ENCODE measurements around the gene CDHR2.

CDHR2 gene

DNA sequence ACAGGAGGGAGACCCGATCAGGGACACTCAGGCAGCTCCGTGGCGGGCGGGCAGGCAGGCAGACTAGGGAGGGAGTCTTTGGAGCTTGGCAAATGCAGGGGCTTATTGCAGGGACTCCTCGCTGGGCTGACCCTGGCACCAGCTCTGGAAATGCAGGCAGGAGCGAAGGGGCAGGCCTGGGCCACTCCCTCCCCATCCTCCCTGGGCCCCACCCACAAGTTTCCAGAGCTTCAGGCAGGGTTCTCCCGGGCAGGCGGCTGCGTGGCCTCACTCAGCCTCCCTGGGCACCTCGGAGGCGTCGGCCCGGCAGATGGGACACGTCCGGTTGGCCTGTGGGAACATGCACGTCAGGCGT is 20.4 kb upstream of the CDHR2 start:
- DNase-seq: no peak

DNA sequence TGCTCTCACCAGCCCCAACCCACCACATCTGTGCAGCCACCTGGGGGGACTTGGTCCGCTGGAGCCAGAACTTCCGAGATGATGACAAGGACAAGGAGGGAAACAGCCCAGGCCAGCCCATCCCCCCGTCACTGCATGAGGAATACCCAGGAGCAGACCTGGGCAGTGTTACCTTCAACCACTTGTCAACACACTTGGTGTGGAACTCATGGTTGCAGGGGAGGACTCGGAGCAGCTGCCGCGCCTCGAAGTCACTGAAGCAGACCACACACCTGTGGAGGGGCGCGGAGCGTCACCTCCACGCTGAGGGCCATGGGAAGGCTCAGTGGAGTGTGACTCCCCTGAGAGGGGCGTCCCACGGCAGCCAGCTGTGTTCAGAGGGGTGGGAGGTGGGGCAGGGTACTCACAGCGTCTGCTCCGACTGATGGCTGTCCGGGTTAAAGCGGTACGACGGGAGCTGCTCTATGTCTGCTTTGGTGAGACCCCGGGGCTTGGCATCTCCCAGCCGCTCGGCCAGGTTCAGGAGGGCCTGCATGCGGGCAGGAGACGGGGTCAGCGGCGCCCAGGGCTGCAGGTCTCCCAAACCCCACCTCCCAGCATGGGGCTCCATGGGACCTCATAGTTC is 19.9 kb upstream of the CDHR2 start:
- DNase-seq: no peak

DNA sequence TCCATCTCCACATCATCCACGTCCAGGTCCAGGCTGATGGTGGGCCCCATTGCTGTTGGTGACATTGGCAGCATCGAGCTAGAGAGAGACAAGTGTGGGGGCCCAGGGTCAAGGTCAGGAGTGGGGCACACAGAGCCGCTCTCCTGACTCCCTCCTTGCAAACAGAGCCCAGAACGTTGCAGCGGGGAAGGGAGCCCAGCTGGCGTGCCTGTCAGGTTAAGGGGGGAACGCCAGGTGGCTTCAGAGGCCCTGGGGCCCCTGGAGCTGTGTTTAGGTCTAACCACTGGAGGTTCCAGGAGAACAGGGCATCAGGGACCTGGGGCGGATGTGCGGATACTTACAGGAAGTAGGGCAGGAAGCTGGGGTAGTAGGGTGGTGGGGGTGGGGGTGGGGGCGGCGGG is 19.4 kb upstream of the CDHR2 start:
- no peak for DNase-seq

DNA sequence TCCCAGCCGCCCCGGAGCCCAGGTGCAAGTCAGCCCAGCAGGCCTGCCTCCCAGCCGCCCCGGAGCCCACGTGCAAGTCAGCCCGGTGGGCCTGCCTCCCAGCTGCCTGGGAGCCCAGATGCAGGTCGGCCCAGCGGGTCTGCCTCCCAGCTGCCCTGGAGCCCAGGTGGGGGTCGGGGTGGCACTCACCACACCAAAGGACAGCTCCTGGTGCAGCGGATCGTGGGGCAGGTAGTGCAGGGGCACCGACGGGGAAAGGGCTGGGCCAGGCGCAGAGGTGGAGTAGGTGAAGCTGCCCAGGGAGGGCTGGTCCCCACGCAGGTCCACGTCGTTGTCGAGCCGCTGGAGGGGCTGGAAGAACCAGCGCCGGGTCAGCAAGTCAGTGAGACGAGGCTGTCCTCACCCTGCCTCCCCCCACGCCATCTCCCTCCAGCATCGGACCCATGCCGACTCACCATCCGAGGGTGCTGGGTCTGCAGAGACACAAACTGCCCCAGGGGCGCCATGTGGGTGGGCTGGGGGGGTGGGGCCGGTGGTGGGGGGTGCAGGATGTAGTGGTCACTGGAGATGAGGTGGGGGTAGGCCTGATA is 18.7 kb upstream of the CDHR2 start:
- no peak for DNase-seq

DNA sequence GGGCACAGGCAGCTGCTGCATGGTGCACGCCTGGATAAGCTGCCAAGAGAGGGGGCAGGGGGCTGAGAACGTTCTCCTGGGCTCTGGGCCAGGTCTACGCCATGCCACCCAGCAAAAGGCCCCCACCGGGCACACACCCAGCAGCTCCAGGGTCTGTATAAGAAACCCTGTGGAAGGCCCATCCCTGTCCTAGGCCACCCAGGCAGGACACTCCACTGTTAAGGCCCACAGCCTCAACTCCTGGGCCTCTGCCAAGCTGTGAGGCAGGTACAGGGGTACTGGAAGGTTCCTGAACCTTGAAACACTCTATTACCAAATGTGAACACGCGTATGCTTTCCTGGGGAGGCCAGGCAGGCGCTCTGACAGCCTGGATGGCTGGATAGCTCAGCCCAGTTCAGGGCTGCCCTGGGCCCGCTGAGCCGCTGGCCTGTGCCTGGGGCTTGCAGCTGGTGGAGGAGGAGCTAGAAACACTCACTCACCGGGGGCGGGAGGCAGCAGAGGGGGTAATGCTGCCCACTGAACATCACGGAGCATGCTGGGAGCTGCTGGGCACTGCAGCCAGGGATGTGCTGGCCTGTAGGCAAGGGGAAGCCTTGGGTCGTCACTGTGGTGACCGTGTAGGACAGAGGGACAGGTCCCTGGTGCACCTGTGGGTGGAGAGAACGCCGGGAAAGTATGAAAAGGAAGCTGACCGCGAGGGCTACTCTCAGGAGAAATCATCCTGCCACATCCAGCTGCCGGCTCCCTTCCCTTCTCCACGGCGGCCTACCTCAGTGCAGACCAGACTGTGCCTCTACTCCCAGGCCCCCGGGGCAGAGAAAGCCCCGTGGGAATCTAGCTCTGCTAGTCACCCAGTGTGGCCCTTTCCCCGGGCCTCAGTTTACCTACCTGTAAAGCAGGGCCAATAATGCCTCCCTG is 17.9 kb upstream of the CDHR2 start:
- DNase-seq: no peak

DNA sequence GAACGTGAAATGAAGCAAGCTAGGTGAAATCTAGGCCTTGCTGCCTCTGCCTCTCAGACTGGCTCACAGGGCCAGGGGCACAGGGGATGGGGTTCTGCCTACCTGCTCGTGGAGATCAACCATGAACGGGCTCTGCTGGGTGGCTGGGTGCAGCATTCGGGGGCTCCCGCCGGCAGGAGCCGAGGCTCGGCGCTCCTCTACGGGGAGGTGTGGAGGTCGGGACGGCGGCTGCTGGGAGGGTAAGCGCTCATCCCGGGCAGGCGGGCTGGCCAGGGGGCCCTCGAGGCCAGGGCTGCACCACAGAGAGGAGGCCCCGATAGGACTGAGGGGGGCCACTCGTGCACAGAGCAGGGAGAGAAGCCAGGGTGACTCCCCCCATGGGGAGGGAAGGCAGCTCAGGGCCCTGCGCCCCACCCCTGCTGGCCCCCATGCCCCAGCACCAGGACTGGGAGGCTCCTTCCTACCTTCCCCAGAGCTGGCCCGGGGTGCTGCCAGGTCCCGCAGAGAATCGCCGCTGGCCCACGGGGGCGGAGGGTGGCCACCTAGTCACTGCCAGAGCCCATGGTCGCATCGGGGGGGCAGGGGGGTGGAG is 17.1 kb upstream of the CDHR2 start:
- DNase-seq: no peak

DNA sequence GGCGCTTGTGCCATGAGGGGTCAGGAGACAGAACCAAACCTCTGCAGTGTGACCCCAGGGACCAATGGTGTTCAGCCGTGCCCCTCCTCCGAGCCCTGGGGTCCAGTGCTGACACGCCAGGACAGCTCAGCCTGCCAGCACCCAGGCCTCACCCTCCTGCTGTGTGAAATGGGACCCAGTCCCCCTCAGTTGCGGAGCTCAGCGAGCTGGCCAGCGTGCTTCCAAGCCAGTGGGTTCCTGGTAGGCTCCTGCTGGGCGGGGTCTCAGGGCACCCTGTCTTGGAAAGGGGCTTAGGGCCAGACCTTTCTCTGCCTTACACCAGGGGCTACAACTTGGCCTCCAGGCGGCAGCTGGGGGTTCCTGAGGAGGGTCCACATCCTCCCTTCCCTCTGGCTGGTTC is 16.3 kb upstream of the CDHR2 start:
- no peak for DNase-seq

DNA sequence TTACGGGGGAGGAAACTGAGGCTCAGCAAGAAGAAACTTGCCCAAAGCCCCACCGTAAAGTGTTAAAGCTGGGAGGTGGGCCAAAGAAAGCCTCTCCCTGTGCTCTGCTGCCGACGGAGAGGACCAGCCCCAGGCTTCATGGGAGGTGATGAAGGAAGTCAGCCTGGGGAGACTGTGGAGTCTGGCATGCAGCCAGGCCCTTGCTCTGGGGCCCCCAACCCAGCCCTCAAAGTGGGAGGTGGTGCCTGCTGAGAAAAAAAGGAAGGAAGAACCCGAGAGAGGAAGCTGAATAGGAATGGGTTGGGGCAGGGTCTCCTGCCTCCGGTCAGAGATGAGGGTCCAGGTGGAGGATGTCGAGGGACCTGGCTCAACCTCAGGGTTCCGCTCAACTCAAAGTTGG is 15.8 kb upstream of the CDHR2 start:
- DNase-seq: no peak

DNA sequence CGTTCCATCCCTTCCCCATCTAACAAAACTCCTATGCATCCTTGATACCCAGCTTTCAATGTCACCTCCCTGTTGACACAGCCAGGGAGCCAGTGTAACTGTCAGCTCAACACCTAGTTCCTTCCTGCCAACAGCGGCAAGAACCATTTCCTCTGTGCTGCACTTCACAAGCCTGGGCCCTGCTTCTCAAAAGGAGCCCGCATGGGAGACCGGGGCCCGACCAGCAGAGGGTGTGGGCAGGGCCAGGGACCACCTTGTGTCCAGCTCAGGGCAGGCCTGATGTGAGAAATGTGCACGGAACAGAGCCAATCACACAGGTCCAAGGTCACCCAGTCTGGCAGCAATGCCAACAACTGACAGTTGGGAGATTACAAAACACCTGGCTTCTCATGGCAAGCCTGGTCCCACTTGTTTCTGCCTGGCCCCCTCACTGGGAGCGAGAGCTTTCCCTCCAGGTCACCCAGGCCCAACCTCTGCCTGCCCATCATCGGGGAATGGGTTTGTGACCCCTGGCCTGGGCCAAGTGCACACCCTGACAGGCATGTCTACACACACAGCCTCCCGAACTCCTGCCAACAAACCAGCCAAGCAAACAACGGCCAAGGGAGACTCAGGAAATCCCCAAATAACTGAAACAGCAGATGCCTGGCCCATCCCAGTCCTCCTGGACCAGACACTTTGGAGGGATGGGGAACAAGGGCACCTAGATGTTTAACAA is 15.1 kb upstream of the CDHR2 start:
- no peak for DNase-seq

DNA sequence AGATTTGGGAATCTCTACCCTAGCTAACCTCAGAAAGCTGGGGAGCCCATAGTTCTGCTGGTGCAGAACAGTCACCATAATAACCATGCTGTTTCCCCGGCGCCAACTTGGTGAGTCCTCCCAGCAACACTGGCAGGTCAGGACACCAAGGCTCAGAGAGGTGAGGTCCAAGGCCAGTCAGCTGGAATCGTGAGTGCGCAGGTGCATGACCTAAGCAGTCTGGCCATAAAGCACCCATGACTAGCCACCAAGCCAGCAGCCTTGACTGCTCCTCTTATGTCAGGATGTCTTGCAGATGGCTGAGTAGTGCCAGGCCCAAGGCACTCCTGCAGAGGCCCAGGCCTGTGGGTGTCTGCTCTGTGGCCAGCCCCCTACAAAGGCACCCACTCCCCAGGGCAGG is 14.5 kb upstream of the CDHR2 start:
- no peak for DNase-seq

DNA sequence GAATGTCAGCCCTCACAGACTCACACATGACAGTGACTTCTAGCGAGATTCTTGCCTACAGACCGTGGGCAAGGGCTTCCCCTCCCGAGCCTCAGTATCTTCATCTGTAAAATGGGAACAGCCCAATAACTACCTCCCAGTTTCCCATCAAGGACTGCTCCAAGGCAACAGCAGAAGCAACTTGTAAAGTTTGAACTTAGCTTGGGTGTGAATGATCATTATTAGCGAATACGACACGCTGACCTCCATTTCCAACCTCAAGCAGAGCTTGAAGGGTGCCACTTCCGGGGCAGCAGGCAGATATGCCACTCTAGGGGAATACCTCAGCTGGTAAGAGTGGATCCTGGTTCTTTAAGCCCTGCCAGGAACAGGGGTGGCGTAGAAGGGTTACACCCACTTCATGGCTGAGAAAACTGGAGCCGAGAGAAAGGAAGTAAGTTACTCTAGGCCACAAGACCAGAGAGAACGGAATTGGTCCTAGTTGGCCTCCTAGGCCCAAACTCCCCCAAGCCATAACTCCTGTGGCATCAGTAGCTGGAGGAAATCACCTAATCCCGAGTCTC is 14.0 kb upstream of the CDHR2 start:
- no peak for DNase-seq

DNA sequence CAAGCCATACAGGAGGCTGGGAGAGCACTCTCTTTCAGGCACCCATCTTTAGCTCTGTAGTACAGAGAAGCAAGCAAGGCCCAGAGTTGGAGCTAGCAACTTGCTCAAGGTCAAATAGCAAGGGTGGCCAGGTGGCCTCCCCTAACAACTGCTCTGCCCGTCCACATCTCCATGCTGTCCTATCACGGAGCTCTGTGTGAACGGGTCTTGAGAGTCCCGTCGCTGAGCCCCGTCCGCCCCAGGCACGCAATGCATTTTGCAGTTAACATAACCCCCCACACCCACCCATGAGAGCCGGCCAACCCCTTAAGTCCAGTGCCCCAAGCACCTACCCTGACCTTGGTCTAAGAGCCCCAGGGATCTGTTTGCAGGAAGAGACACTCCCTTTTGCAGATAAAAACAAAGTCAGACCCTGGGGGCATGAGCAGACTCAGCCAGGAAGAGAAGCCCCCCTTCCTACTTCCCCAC is 13.4 kb upstream of the CDHR2 start:
- no peak for DNase-seq

DNA sequence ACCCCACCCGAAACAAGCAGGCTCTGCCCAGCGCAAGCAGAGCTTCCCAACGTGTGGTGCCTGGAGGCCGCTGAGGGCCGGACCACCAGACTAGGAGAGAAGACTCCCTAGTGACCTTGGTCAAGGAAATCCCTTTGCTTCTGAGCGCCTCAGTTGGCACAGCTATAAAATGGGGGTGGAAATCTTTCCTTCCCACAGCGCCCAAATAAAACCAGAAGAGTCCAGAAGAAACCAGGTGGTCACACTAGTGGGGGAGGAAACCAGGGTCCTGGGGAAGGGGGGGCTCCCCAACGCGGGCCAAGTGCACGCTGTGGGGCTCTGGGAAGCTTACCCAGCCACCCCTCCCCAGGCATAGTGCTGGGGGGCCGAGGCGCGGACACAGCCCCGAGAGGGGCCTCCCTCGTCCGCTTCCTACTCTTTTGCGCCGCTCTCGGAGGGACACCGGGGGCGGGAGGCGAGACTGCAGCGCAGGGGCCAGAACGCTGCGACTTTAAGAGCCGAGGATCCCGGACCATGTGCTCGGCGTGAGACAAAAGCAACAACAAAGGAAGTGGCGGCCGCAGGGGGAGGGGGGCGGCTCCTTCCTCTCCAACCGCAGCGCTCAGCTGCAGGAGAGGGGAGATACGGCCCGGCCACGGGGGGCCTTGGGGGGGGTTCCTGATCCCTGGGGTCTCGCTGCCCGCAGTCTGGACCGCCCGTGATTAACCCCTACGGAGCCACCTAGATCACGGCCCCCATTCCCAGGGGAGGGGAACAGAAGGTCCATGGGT is 12.8 kb upstream of the CDHR2 start:
- peak; percentile 41 for DNase-seq

DNA sequence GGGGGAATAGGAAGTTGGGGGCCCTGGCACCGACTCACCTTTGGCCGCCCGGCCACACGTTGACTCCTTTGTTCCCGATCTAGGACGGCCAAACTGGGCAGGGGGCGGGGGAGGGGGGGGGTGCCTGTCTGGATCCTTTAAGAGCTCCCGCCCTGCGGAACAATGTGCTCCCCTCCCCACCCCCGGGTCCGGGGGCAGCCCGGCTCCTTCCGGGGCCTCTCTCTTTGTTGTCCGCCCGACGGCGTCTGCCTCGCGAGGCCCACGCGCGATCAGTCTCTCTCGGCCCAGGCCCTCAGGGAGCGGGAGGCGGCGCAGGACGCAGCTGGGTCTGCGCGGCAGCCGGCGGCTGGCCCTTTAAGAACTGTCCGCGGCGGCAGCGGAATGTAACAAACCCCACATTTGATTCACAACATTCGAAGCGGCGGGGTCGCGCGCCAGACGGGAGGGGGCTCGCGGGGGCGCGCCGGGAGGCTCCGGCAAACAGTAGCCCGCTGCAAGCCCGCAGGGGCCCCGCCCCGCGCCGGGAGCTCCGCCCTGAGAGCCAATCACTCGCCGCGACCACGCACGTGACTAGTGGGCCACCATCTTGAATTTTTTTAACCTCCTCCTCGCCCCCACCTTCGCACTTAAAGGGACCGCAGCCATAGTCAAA is 12.1 kb upstream of the CDHR2 start, which contains the start of gene RNF44:
Gene RNF44 (minus strand): TSS at position 501 of the 652 bp plus-strand sequence. CDS start 4,930 bp downstream, outside the sequence.
- peak; percentile 92 for DNase-seq

DNA sequence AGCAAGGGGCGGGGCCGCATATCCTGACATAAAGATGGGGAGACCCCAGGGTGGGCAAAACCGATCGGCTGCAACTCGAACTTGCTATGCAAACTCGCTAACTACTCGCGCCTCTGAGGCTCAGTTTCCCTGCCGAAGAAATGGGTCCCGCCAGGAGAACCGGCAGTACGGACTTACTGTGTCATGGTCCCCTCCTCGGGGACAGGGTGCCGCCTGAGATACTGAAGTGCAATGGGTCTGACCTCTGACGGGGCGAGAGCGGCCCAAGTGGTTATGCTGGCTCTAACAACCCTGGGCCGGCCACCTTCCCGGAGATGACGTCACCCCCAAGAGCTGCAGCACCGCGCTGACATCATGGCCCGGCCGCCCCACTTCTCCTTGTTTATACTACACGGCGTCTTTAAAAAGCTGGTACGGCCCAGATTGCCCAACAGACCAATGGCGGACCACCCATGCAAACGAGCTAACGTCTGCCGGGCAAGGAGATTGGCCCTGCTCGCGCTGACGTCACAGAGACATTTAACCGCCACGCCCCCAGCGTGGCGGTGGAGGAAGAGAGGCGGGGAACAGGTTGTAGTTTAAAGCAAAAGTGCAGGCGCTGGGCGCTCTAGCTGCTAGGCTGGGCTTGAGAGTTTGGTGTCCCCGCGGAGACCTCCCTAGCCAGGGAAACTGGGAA is 11.4 kb upstream of the CDHR2 start:
- DNase-seq: peak; percentile 99

DNA sequence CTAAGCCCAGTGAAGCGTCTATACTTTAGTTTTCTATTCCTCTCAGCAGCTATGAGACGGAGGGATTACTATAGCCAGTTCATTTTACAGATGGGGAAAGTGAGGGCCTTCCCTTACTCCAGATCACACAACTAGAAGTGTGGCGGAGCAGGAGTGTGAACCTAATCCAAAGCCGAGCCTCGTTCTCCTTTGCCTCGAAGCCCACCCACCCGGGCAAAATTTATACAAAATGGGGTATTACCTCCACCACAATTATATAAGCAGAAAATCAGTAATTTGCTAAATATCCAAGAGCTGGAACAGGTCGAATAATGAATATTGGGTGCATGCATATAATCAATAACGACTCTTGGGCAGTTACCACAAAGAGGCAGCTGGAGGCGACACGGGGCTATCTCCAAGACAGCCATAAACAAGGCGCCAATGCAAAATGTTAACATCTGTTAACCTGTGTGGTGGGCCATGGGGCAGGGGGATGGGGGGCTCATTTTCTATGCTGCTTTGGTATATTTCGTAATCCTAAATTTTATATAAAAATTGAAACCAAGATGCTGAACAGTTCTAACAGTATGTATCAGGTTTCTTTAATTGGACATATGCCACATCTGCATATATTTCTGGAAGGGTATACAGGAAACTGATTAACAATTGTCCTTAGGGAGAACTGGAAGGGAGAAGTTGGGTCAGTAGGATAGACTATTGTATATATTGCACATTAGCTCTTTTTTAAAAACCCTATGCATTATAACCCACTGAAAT is 10.7 kb upstream of the CDHR2 start:
- DNase-seq: no peak

DNA sequence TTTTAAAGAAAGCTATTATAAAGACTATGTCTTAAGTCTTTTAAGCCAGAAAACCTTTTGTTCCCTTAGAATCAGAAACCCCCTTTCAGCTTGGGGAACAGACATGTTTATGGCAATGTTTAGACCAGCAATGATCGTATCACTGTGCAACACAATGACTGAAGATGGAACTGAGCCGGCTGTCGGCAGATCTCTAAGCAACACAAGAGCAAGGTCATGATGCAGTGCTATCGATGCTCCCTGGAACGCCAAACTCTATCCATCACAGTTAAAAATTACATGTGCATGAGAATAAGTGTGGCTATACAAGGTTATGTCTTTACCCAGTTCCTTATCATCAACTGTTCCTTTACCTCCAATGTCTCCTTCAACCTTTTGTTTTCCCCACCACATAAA is 10.2 kb upstream of the CDHR2 start:
- DNase-seq: no peak

DNA sequence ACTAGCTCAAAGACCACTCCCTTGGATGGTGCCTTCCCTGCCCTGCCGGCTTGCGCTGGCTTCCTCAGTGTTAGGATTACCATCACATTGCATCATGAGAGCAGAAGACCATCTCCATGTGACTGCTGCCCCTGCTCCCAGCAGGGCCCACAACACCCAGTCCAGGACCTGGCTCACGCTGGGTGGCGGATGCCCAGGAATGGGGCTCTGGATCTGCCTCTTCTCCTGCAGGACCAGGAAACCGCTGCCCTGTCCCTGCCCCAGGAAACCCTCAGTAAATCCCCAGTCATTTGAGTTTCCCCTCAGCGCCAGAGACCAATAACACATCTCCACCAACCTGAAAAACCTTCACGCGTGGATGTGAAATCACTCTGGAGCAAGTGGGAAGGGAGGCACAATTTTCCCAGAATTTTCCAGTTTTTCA is 8.7 kb upstream of the CDHR2 start:
- no peak for DNase-seq

DNA sequence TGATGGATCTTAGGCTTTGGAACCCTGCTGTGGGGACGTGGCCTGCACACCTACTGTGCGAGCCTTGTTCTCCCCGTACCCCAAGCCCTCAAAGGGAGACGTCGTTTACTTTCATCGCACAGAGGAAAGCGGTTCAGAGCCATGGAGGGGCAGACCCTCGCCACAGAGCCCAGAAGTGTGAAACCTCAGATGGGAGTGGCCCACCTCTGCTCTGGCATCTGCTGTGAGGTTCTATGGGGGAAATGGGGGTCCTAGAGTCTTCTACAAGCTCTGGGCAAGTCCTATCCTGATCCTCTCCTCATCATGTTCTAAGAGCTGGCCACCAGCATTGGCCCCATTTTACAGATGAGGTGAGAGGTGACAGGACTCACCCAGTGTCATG is 8.2 kb upstream of the CDHR2 start:
- DNase-seq: no peak

Measured in NCI-H748 treated with DMSO at 0.1 percent for 48 hours (cell line).